Measurements from ENCODE around the gene HAGHL.

HAGHL gene

GRCh38 chr16:700684-701584, 26.0 kb upstream of the HAGHL start:
- H3K4me1 ChIP-seq (ENCODE audit: insufficient read depth, low read length, severe bottlenecking), result peaks cover 1% of the 10 kb centered on the region
- H3K9me2 ChIP-seq (ENCODE audit: low read depth, low read length), result no peaks in the 10 kb centered on the region
- no peaks in the 10 kb centered on the region for H3K36me3 ChIP-seq (ENCODE audit: insufficient read depth, low read length)
- H4K20me1 ChIP-seq (ENCODE audit: insufficient read depth, low read length), result no peaks in the 10 kb centered on the region
- H3K79me2 ChIP-seq (ENCODE audit: insufficient read depth, low read length), result no peaks in the 10 kb centered on the region
- no peak overlapping the region for H3K4me2 ChIP-seq (ENCODE audit: low read length)
- no peak overlapping the region for H3K4me3 ChIP-seq (ENCODE audit: low read depth, low read length, poor library complexity, severe bottlenecking)
- no peak for TF ChIP-seq CTCF (IDR thresholded peaks at IDR 0.05; ENCODE audit: low read length)
- no peak for TF ChIP-seq EZH2 (IDR thresholded peaks at IDR 0.05; ENCODE audit: borderline replicate concordance, low read length)
- no peak overlapping the region for H3K27ac ChIP-seq (ENCODE audit: low read depth, low read length, poor library complexity, severe bottlenecking)
- H3K9ac ChIP-seq (ENCODE audit: low read length), result no peak overlapping the region
- no peaks in the 10 kb centered on the region for H3K27me3 ChIP-seq (ENCODE audit: insufficient read depth, low read length)
- H2AFZ ChIP-seq (ENCODE audit: low read length), result no peak overlapping the region
- H3F3A ChIP-seq (ENCODE audit: insufficient read depth, low read length), result no peaks in the 10 kb centered on the region
- H3K9me3 ChIP-seq (ENCODE audit: low read length), result no peaks in the 10 kb centered on the region

GRCh38 chr16:702341-702740, 24.6 kb upstream of the HAGHL start:
- Histone ChIP-seq H3K79me2 (ENCODE audit: insufficient read depth, low read length) (no peaks in the 10 kb centered on the region), H3K27me3 (ENCODE audit: insufficient read depth, low read length) (no peaks in the 10 kb centered on the region), H3K4me3 (ENCODE audit: low read depth, low read length, poor library complexity, severe bottlenecking) (no peak overlapping the region), H4K20me1 (ENCODE audit: insufficient read depth, low read length) (no peaks in the 10 kb centered on the region), H3K4me2 (ENCODE audit: low read length) (no peak overlapping the region), H3K9me3 (ENCODE audit: low read length) (no peaks in the 10 kb centered on the region), H3K9ac (ENCODE audit: low read length) (no peak overlapping the region), H3K36me3 (ENCODE audit: insufficient read depth, low read length) (no peaks in the 10 kb centered on the region), H3K9me2 (ENCODE audit: low read depth, low read length) (no peaks in the 10 kb centered on the region), H2AFZ (ENCODE audit: low read length) (no peak overlapping the region), H3F3A (ENCODE audit: insufficient read depth, low read length) (no peaks in the 10 kb centered on the region), H3K27ac (ENCODE audit: low read depth, low read length, poor library complexity, severe bottlenecking) (no peak overlapping the region), H3K4me1 (ENCODE audit: insufficient read depth, low read length, severe bottlenecking) (no peaks in the 10 kb centered on the region)
- TF ChIP-seq EZH2 (IDR thresholded peaks at IDR 0.05; ENCODE audit: borderline replicate concordance, low read length), result no peak
- no peak for TF ChIP-seq CTCF (IDR thresholded peaks at IDR 0.05; ENCODE audit: low read length)

- TF ChIP-seq EZH2 (IDR thresholded peaks at IDR 0.05; ENCODE audit: borderline replicate concordance, low read length) (no peak), CTCF (IDR thresholded peaks at IDR 0.05; ENCODE audit: low read length) (no peak)
Observed at GRCh38 chr16:703406-703805, 23.5 kb upstream of the HAGHL start.

More at GRCh38 chr16:703406-703805, 23.5 kb upstream of the HAGHL start:
- no peaks in the 10 kb centered on the region for H3K4me1 ChIP-seq (ENCODE audit: insufficient read depth, low read length, severe bottlenecking)
- no peak overlapping the region for H3K4me3 ChIP-seq (ENCODE audit: low read depth, low read length, poor library complexity, severe bottlenecking)
- no peaks in the 10 kb centered on the region for H3K79me2 ChIP-seq (ENCODE audit: insufficient read depth, low read length)
- no peak overlapping the region for H2AFZ ChIP-seq (ENCODE audit: low read length)
- no peaks in the 10 kb centered on the region for H3K9me2 ChIP-seq (ENCODE audit: low read depth, low read length)
- no peaks in the 10 kb centered on the region for H3K9me3 ChIP-seq (ENCODE audit: low read length)
- no peaks in the 10 kb centered on the region for H3K27me3 ChIP-seq (ENCODE audit: insufficient read depth, low read length)
- H3K36me3 ChIP-seq (ENCODE audit: insufficient read depth, low read length), result no peaks in the 10 kb centered on the region
- H4K20me1 ChIP-seq (ENCODE audit: insufficient read depth, low read length), result no peaks in the 10 kb centered on the region
- H3K27ac ChIP-seq (ENCODE audit: low read depth, low read length, poor library complexity, severe bottlenecking), result no peak overlapping the region
- no peak overlapping the region for H3K9ac ChIP-seq (ENCODE audit: low read length)
- H3K4me2 ChIP-seq (ENCODE audit: low read length), result no peak overlapping the region
- H3F3A ChIP-seq (ENCODE audit: insufficient read depth, low read length), result no peaks in the 10 kb centered on the region

Data from OCI-LY1 (cell line).